SIG-M5 treated with dmso at 0.1 percent for 504 hours (cell line): ENCODE data around the gene MRPL33.

ENCODE experiments used
- DNase-seq: peaks from one replicate; lab custom pipeline; 2025; ENCODE audit not compliant: unreplicated experiment; lab: John Stamatoyannopoulos, UW

Gene MRPL33

GRCh38 chr2:27773959-27774358 is 2.4 kb downstream of the MRPL33 start:
- peak; percentile 48 for DNase-seq

- no peak for DNase-seq
These were observed 4.6 kb downstream of the MRPL33 start for GRCh38 chr2:27776097-27776496.

DNA sequence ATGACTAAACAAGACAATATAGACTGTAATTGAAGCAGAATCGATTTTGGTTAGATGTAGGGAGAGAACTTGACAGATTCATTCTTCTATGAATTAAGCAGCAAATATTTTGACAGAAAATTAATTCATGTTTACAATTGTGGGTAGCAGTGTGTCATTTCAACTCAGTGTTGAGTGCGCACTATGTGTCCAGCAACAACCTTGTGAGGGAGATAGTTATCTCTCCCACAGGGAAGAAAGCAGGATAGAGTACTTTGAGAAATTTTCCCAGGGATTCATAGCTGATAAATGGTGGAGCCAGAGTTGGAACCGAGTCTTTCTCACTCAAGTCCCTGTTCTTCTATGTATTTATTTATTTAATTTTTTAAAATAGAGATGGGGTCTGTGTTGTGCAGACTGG is 5.2 kb downstream of the MRPL33 start:
- DNase-seq, result no peak

- no peak for DNase-seq
These were observed 8.0 kb downstream of the MRPL33 start for GRCh38 chr2:27779417-27780055.

GRCh38 chr2:27781496-27781895 is 10.0 kb downstream of the MRPL33 start:
- no peak for DNase-seq

- no peak for DNase-seq
These were observed 11.2 kb downstream of the MRPL33 start for GRCh38 chr2:27782701-27783100.

DNA sequence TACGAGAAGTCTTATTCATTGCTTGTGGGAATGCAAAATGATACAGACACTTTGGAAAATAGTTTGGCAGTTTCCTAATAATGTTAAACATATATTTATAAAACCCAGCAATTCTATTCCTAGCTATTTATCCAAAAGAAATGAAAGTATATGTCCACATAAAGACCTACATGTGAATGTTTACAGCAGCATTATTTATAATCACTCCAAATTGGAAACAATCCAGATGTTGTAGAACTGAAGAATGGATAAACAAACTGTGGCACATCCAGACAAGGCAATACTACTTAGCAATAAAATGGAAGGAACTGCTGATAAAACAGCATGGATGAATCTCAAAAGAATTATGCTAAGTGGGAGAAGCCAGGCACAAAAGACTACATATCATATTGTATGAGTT is 19.3 kb downstream of the MRPL33 start:
- DNase-seq, result no peak

DNA sequence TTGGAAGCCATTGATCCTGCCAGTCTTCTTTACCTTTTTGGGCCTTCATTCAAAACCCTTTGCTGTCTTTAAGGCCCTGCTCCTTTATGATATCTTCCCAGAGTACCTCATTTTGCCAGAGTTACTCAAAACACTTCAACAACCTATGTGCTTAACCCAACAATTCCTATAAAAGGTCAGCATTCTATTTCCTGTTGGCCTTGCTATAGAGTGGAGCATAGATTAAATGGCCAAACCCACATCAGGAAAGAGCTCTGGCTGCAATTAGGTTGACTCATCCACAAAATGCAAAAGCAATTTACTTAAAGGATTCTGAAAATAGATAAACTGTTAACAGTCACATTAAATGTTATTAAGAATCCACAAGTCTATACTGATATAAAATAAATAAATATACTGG is 21.2 kb downstream of the MRPL33 start:
- DNase-seq, result no peak

DNA sequence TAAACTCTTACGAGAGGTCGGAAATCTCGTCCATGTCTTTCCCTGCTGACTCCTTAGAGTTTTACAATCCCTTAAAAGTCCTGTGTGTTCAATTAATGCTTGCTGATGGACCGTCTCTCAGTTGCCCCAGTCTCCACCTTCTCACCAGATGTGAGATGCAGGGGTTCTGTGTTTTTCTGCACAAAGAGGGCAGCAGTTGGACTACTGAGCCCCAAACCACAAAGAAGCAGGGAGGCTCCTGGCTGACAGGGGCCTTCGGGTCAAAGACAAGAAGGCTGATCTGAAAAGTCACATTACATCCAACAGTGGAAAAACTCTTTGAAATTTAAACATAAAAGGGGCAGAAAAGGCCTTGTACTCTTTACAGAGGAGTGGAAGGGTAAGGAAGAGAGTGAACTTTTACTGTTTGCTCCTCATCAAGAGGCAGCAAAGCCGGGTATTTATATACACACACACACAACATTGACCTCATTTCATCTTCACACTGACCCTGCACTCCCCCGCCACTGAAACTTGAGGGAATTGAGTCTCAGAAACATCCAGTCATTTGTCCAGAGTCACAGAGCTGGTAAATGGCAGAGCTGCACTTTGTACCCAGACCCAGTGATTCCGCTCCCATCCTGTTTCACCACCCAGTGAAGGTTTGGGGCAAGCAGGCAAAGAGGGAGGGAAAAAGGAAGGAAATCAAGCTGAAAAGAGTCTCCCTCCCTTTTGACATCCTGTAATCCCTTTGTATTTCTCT is 23.7 kb downstream of the MRPL33 start:
- no peak for DNase-seq

GRCh38 chr2:27795868-27796277 is 24.4 kb downstream of the MRPL33 start:
- no peak for DNase-seq

DNA sequence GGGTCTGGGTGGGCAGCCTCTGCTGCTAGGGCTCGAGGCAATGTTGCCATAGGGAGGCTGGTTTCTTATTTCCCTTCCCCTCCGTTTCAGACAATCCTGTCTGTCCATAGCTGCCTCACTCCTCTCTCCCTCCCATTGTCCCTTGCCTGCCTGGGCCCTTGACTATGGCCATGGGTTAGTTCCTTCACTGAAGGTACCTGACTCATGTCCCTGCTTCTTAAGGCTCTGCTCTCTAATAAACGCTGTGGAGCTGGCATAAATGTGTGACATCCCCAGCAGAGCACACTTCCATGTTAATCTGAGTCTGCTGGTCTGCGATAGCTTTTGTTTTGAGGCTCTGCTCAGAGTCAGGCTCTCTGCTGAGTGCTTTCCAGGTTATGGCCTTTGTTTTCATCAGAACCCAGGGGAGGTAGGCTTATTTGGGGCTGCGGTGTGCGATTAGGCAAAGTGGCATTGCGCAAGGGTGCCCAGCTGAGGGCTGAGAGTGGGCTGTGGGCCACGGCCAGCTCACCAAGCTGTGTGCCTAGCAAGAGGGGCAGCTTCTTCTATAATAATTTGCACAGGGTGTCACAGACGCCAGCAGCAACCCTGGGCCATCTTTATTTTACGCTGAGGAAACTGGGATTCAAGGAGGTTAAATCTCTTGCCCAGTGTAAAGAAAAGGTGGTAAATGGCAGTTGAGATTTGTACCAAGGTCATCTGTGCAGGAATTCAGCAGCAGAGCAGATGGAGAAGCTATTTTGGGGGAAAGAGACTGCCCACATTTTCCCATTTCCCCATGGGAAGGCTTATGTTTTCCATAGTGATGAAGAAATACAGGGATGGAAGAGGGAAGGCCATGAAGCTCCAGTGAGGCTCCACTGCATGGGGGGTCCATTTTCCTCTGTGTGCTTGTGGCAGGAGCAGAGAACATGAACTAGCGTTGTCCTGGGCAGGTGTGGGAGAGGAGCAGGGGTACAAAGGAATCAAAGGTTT is 25.6 kb downstream of the MRPL33 start:
- DNase-seq, result peak; percentile 88

DNA sequence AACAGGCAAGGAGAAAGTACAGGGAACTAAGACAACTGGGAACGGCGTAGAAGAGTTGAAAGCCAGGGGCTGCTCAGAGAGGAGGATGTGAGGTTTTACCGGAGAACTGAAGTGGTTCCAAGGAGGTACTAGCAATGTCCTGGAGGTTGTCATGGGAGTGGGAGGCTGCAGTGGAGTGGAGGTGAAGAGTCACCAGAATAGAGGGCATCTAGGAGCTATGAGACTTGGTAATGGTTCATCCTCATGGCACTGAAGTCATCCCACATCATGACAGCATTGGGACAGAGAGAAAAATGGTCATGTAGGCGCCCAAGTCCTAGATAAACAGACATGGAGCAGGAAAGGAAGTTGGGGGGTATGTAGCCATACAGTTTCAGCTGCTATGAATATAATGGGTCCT is 26.3 kb downstream of the MRPL33 start:
- no peak for DNase-seq

- peak; percentile 70 for DNase-seq
These were observed 27.0 kb downstream of the MRPL33 start for GRCh38 chr2:27798486-27798885.

- DNase-seq, result peak; percentile 83
These were observed 27.6 kb downstream of the MRPL33 start for GRCh38 chr2:27798948-27799645.

DNA sequence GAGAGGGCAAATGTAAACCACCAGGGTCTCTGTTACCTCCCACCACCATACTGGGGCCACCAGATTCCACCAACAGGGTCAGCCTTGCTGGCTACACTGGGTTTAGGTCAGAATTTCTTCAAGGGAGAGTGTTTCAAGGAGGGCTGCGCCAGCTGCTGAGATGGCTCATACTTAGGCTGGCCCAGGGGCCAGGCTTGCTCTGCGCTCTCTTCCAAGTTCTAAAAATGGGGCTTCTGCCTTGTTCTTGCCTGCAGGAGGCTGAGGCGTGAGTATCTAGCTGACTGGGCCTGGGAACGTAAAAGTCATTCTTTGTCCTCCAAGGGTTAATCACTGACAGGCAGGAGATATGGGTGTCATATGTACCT is 28.1 kb downstream of the MRPL33 start:
- DNase-seq, result no peak

DNA sequence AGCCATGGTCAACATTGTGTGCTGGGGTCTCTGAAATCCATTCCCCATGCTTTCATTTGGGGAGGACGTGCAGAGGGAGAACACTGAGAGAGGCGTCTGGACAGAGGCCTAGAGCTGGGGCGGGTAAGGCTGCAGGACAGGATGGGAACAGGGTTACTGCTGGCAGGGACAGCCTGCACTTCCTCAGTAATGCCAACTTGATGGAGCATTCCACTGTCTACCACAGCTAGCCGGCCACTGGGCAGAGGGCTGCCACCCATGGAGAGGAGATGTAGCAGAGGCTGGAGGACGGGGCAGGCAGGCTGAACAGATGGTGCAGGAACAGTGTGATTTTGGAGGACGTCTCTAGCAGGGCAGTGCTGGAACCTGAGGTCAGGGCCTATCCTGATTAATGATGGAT is 29.3 kb downstream of the MRPL33 start:
- no peak for DNase-seq

GRCh38 chr2:27802547-27802946 is 31.0 kb downstream of the MRPL33 start:
- no peak for DNase-seq

GRCh38 chr2:27803046-27803445 is 31.5 kb downstream of the MRPL33 start:
- peak; percentile 78 for DNase-seq

- DNase-seq, result peak; percentile 94
These were observed 32.6 kb downstream of the MRPL33 start for GRCh38 chr2:27804146-27804545.

DNA sequence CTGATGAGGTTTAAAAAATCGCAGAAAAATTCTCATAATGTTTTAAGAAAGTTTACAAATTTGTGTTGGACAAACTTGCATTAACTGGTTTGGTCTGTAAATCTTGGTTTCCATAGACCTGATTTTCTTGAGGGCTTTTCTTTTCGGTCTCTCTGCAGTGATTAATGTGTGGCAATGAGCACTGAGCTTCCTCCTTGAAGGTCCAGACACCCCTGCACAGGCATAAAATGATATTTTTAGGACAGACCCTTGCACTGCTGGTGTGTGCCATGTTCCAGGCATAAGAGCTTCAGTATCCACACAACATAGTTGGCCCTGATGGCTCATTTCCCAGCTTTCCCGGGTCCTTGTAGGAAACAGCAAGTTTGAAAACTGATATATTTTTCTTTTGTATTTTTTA is 33.7 kb downstream of the MRPL33 start:
- DNase-seq, result peak; percentile 50
